ENCODE data around the gene ADAM12.
"Not testable (repeated sequence)": the region's sequence is repeated elsewhere in the genome, so short reads cannot be mapped to it uniquely, and the experiment has no call there.

ADAM12 gene

GRCh38 chr10:126402721-126403695, 14.7 kb upstream of the ADAM12 start:
- no peak for DNase-seq

DNA sequence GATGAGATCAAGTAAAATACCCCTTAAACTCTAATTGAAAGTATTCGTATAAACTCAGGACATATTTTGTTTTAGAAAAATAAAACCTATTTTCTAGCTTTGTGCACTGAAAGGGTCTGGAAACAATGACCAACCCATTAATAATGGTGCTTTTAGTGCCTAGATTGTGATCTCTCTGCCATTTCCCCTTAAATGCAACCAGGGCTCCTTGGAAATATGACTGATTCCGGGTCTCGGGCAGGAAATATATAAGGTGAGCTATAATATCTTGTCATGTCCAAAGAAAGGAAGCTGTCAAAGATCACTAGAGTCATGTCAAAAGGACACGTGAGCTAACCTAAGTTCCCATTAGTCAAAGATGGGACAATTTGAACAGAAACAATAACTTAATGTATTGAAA, 12.4 kb upstream of the ADAM12 start:
- DNase-seq = no peak

GRCh38 chr10:126398924-126399323, 10.6 kb upstream of the ADAM12 start:
- no peak for DNase-seq

GRCh38 chr10:126398383-126398743, 10.1 kb upstream of the ADAM12 start:
- no peak for DNase-seq

- no peak for DNase-seq
Observed at GRCh38 chr10:126397640-126398382, 9.5 kb upstream of the ADAM12 start.

DNA sequence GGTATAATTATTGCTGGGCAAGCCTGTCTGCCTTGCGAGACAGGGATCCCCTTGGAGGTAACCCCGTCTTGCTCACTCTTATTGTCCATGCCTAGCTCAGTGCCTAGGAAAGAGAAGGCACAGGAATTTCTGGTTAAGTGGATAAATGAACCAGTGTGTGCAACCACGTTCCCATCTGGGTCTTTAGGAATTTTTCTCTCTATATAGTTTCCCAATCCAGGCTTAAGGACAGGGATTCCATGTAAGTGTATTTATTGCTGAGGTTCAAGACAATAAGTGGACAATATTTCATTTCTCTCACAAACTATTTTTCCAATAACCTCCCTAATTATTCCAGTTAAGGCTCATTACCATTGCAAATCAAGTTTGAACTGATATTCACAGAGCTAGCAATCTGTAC, 8.9 kb upstream of the ADAM12 start:
- no peak for DNase-seq

DNA sequence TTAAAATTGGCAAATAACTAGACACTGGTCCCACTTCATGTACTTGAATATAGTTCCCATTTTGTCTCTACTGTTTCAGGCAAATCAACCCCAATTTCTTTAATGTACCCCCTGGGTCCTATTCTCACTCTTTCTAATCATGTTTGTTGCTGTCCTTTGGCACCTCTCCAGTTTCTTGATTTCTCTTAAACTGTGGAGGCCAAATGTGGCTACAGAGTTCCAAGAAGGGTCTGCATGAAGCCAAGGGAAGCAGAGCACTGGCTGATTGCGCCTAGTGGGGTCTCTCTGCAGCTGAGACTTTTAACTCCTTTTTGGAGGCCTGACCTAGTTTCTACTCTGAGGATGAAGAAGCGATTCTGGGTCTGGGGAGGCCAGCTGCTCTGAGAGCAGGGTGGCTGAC, 6.7 kb upstream of the ADAM12 start:
- no peak for DNase-seq

DNA sequence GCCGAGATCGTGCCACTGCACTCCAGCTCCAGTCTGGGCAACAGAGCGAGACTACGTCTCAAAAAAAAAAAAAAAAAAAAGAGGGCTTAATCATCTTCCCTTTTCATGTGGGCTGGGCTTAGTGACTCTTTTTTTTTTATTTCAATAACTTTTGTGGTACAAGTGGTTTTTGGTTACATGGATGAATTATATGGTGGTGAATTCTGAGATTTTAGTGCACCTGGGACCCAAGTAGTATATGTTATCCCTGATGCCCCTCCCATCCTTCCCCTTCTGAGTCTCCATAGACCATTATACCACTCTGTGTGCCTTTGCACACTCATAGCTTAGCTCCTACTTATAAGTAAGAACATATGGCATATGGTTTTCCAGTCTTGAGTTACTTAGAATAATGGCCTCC, 4.8 kb upstream of the ADAM12 start:
- no peak for DNase-seq

DNA sequence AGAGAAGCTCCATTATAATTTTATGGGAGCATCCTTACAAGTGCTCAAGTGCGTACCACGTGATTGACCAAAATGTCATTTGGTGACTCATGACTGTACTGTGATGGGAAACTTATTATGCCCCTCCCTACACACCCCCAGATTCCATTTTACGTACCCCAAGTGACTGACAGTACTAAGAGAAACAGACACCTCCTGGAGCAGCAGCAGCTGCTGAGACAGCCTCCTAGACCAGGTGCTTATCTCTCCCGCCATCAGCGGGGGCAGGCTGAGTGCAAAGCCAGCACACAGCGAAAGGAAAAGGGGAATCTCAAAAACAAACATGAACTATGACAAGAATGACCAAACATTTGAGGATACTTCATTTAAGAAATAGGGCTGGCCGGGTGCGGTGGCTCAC, 4.2 kb upstream of the ADAM12 start:
- DNase-seq = no peak

DNA sequence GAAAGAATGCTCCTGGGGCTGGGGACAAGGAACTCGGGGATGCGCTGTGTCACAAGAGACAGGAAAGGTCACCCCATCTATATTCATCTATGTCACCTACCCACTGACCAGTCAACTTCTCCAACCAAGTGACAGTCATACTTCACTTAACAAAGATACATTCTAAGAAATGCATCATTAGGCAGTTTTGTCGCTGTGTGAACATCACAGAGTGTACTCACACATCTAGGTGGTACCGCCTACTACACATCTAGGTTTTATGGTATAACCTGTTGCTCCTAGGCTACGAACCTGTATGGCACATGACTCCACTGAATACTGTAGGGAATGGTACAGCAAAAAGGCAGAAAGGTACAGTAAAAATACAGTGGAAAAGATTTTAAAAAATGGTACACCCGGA, 3.8 kb upstream of the ADAM12 start:
- no peak for DNase-seq

GRCh38 chr10:126391192-126391885, 3.1 kb upstream of the ADAM12 start:
- DNase-seq = no peak

- no peak for DNase-seq
Observed at GRCh38 chr10:126390324-126390723, 2.0 kb upstream of the ADAM12 start.

DNA sequence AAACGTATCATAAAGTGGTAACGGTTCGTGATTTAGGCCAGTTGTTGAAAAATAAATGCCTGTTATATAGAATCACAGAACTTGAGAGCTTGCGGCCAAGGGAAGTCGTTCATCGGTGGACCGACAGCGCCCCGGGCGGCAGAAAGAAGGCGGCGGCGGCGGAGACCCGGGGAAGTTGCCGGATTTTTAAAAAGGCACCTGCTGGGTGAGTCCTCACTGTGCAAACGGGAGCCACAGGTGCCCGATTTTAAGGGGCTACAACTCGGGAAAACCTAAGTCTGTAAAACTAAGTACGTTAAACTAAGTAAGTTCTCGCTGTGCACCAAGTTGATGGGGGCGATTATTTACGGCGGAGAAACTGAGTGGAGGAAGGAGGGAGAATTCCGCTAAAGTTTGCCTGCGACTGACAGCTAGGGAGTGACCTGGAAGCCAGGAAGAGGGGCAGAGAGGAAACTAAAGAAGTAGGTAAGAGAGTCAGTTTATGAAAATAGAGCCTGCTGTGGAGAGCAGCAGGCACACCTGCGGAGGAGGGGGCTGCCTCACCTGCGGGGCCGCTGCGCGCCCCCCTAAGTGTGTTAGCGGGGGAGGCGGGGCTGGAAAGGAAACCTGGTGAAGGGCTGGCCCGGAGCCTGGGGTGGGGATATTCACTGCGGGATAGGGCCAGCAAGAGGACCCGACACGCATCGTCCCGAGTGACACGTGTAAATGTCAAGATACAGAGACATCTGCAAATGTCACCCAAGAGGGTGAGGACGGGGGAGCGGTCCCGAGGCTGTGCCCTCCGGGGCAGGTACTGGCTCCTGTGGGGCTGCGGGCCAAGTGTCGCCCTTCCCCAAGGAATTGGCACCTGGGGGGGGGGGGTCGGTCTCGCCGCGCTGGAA, 996 bp downstream of the ADAM12 start:
- peak; percentile 48 for DNase-seq

- DNase-seq = no peak
Observed at GRCh38 chr10:126384269-126384873, 3.9 kb downstream of the ADAM12 start.

DNA sequence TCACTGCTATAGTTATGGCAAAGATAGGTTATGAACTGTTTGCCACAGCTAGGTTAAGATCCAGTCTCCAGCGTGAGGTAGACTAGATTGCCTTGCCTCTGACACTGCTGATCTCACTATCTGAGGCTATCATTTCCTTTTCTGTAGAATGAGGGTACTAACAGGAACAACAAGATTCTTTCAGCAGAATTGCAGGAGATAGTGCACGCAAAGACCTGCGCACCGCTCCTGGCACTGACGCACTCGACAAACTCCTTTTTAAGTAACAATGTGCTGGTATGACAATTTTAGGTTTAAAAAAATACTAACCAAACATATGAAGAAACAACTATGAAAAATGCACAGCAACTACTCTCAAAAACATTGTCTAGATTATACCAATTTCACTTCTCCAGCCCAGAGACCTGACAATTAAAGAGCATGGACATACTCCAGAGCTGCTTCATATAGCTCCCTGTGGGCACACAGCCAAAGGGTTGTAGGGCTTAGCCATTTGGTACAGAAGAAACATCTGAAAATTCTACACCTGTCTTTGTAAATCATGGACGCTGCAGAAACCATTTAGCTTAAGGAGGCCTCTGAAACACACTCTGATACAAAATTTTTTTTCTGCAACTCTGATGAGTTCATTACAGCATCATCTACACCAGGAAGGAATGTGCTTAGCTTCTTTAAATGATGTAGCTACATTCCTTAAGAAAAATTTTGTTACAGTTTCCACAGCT, 7.8 kb downstream of the ADAM12 start:
- DNase-seq = no peak

- not testable (repeated sequence) for DNase-seq
Observed at GRCh38 chr10:126379166-126379565, 9.1 kb downstream of the ADAM12 start.

GRCh38 chr10:126376956-126377355, 11.3 kb downstream of the ADAM12 start:
- DNase-seq = no peak

GRCh38 chr10:126375926-126376554, 12.2 kb downstream of the ADAM12 start:
- no peak for DNase-seq

DNA sequence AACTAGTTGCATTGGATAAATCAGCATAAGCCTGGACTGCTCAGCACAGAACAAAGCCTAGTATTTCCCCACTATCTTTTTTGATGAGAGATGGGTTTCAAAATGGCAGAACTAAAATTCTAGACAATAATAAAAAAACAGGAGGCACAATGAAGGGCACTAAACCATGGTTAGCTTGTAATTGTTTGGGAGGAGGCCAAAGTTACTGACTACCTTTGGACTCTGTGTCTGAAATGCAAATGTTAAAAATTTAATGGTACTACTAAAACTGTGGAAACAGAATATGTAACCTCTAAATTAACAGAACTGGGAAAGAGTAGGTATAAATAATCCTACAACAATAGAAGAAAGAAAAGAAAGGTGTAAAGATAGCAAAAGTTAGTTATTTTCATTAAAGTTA, 13.0 kb downstream of the ADAM12 start:
- no peak for DNase-seq

GRCh38 chr10:126374435-126374834, 13.8 kb downstream of the ADAM12 start:
- no peak for DNase-seq

DNA sequence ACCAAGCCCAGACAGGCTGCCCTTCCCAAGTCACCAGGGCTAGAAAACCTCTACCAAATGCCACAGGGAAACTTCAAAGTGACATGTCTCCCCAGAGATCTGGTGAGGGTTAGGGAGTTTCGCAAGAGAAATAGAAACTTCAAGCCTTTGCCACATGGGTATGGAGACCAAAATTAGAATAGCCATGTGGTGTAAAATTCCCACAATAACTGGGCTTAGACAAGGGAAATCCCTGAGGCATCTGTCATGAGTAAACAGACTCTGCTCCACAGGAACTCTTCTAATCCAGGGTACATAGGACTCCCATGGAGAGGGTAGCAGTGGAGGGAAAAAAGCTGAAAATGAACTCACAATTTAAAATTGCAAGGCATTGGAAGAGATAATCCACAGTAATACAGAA, 14.3 kb downstream of the ADAM12 start:
- DNase-seq = no peak
